ENCODE data around the gene BABAM1. TPM values are rescaled to one million over a fixed set of nuclear protein-coding genes. Genes with fewer than 3 reads are reported as not detected.

BABAM1 gene
- total and polyA plus RNA-seq, 9 of the 15 experiments (the other 6 are each of a cell fraction or from before 2014, with no cell fraction given), result 14.7 to 160 (median 113) TPM

- TF ChIP-seq ZNF609 (CRISPR knock-in tag; IDR thresholded peaks at IDR 0.05; ENCODE audit: borderline replicate concordance), result no peak
- no peak for TF ChIP-seq BRCA1 (IDR thresholded peaks at IDR 0.05)
- TF ChIP-seq BRCA1 (CRISPR knock-in tag; IDR thresholded peaks at IDR 0.05), result 0 out of 2 replicates have a peak, but pooled peaks have one; percentile 85
- no peak for TF ChIP-seq FOXA1 (IDR thresholded peaks at IDR 0.05; ENCODE audit: borderline replicate concordance)
- peak; percentile 53; the same call in 1 of the 2 replicates for TF ChIP-seq GABPB1 (CRISPR knock-in tag; IDR thresholded peaks at IDR 0.05)
- TF ChIP-seq KLF1 (tag; IDR thresholded peaks at IDR 0.05), result no peak
- no peak for TF ChIP-seq IRF1 (CRISPR knock-in tag; IDR thresholded peaks at IDR 0.05; ENCODE audit: borderline replicate concordance)
- no peak for TF ChIP-seq PML (IDR thresholded peaks at IDR 0.05; ENCODE audit: low read length)
- no peak for TF ChIP-seq CSDE1 (IDR thresholded peaks at IDR 0.05)
- TF ChIP-seq ZMIZ1 (IDR thresholded peaks at IDR 0.05; ENCODE audit: low read depth in 2 of 2, low read length in 2 of 2), result no peak
- TF ChIP-seq ZBTB11 (CRISPR knock-in tag; IDR thresholded peaks at IDR 0.05), result peak in 2 of 3 experiments; percentile 64 to 94; a peak in 4 of 6 replicates
- peak in 1 of 3 experiments; percentile 46 for TF ChIP-seq YY1 (IDR thresholded peaks at IDR 0.05; ENCODE audit: borderline replicate concordance in 1 of 3, control insufficient read depth in 1 of 3, extremely low read depth in 1 of 3, insufficient read depth in 3 of 3, insufficient read length in 1 of 3, insufficient replicate concordance in 2 of 3, low read depth in 1 of 3, low read length in 2 of 3)
Measured at GRCh38 chr19:17243830-17244617, 23.2 kb upstream of the BABAM1 start (continued).

Measured in K562 (cell line).